Stimulated activated CD8-positive, alpha-beta memory T cell treated with anti-CD3 and anti-CD28 coated beads, Interleukin-15, amount 100 ng/mL, for 24 hours (primary cell): Measurements from ENCODE around the gene PITPNB.

Experiments used
- DNase-seq: peaks from one replicate; pipeline ENCODE4 v3.0.0-alpha.2; 2020; ENCODE audit warnings: low read depth

PITPNB gene

GRCh38 chr22:27919222-27919941 is at the start of gene PITPNB:
PITPNB (minus strand) TSS chr22:27919256; CDS start chr22:27919191, 65 bp downstream.
- DNase-seq: peak; percentile 99

- no peak for DNase-seq
Measured at GRCh38 chr22:27966168-27967064, 47.4 kb upstream of the PITPNB start.

- no peak for DNase-seq
Measured at GRCh38 chr22:27962268-27963044, 43.4 kb upstream of the PITPNB start.

- DNase-seq: no peak
Measured at GRCh38 chr22:27961680-27962079, 42.6 kb upstream of the PITPNB start.

- no peak for DNase-seq
Measured at GRCh38 chr22:27961182-27961581, 42.1 kb upstream of the PITPNB start.

- no peak for DNase-seq
Measured at GRCh38 chr22:27959335-27960090, 40.5 kb upstream of the PITPNB start.

GRCh38 chr22:27952779-27953178 is 33.7 kb upstream of the PITPNB start:
- no peak for DNase-seq

GRCh38 chr22:27952091-27952490 is 33.0 kb upstream of the PITPNB start:
- no peak for DNase-seq

- DNase-seq: no peak
Measured at GRCh38 chr22:27949421-27949820, 30.4 kb upstream of the PITPNB start.

- no peak for DNase-seq
Measured at GRCh38 chr22:27948569-27948968, 29.5 kb upstream of the PITPNB start.

GRCh38 chr22:27947448-27947847 is 28.4 kb upstream of the PITPNB start:
- DNase-seq: no peak

- DNase-seq: no peak
Measured at GRCh38 chr22:27941143-27941542, 22.1 kb upstream of the PITPNB start.

- no peak for DNase-seq
Measured at GRCh38 chr22:27937453-27937852, 18.4 kb upstream of the PITPNB start.

- no peak for DNase-seq
Measured at GRCh38 chr22:27935897-27936296, 16.8 kb upstream of the PITPNB start.

- no peak for DNase-seq
Measured at GRCh38 chr22:27934069-27934468, 15.0 kb upstream of the PITPNB start.

- DNase-seq: no peak
Measured at GRCh38 chr22:27933186-27933983, 14.3 kb upstream of the PITPNB start.

- no peak for DNase-seq
Measured at GRCh38 chr22:27930331-27931060, 11.4 kb upstream of the PITPNB start.

- no peak for DNase-seq
Measured at GRCh38 chr22:27927608-27928007, 8.6 kb upstream of the PITPNB start.

GRCh38 chr22:27925331-27925730 is 6.3 kb upstream of the PITPNB start:
- no peak for DNase-seq
